Transverse colon (tissue), 4 donors: ENCODE measurements around the gene ZBTB20. TPM values are rescaled to one million over a fixed set of nuclear protein-coding genes. Genes with fewer than 3 reads are reported as not detected.

ENCODE experiments used
- DNase-seq: peaks from one replicate; pipeline ENCODE4 v3.0.0-alpha.2; 2019
- H3K27ac ChIP-seq, 4 donors: fragments of 200-600 bp; sonication (generic); 2 replicates each; pipeline ENCODE4 v1.5.1; 2016 to 2018; ENCODE audit warnings: inconsistent platforms in 4 of 4
- H3K27me3 ChIP-seq: fragments of 200-600 bp; sonication (generic); 2 replicates; pipeline ENCODE4 v1.5.1; 2017; ENCODE audit warnings: inconsistent platforms
- H3K36me3 ChIP-seq, 4 donors: fragments of 200-600 bp; sonication (generic); 2 replicates each; pipeline ENCODE4 v1.5.1; 2017 to 2019; ENCODE audit warnings: inconsistent platforms in 4 of 4
- H3K4me1 ChIP-seq, 4 donors: fragments of 200-600 bp; sonication (generic); 2 replicates each; pipeline ENCODE4 v1.5.1; 2017 to 2020; ENCODE audit warnings: inconsistent platforms in 4 of 4
- H3K4me3 ChIP-seq, 4 donors: fragments of 200-600 bp; sonication (generic); 1 replicate in 1 of 4; 2 replicates in 3 of 4; pipeline versions ENCODE4 v1.5.1 to v1.6.1; 2017 to 2019; ENCODE audit warnings: inconsistent platforms in 4 of 4
- H3K9me3 ChIP-seq, 2 donors: fragments of 200-600 bp; sonication (generic); 2 replicates each; pipeline ENCODE4 v1.5.1; 2017 to 2019; ENCODE audit warnings: inconsistent platforms in 2 of 2
- EP300 ChIP-seq: sonication (generic); formaldehyde crosslinking; IDR thresholded peaks from one replicate; pipeline ENCODE4 v1.6.1; 2017; ENCODE audit warnings: antibody characterized with exemption, low read depth
- POLR2A ChIP-seq: fragments of 450-650 bp; IDR thresholded peaks from one replicate; pipeline ENCODE4 v1.6.1; 2016; ENCODE audit warnings: antibody characterized with exemption, mild to moderate bottlenecking, moderate library complexity
- POLR2AphosphoS5 ChIP-seq, 3 donors: sonication (generic); formaldehyde crosslinking; IDR thresholded peaks; one replicate each; pipeline ENCODE4 v1.6.1; 2016; ENCODE audit warnings: antibody characterized with exemption in 3 of 3
- WGBS, 2 donors: methylation state at CpG; one replicate each; pipeline ENCODE4 v1.1.5; 2018; ENCODE audit warnings: low coverage in 1 of 2; 5-methylcytosine and 5-hydroxymethylcytosine counted together
- in situ Hi-C, 4 donors: fragments of 200-750 bp; cut with MboI; loops; one replicate each; pipeline versions ENCODE4 v1.15.0 to v1.15.1; 2017; ENCODE audit warnings: low sequenced_read_pairs in 3 of 4, low pct_ligation_motif_present in 1 of 4, low pct_unique_long_range_greater_than_20kb in 1 of 4
- intact Hi-C: fragments of 100-400 bp; cut with DNase I; formaldehyde crosslinking; loops from one replicate; pipeline ENCODE4 v1.15.1; 2023; ENCODE audit warnings: low total_unique reads
- total RNA-seq, 4 donors: library from RNA; depleted of rRNA; stranded (reverse); fragments of >200 nt; gene quantifications; one replicate each; pipeline ENCODE4 v1.1.0, GENCODE V29; 2016
- TF ChIP-seq, protein P1 (sequence below), 5 experiments: fragments of 200-600 bp in 3 of 5; fragments of 450-650 bp in 2 of 5; sonication (generic) in 3 of 5; IDR thresholded peaks; 1 replicate in 2 of 5; 2 replicates in 3 of 5; pipeline ENCODE4 v1.5.1; 2016 to 2017; ENCODE audit warnings: antibody characterized with exemption in 5 of 5, inconsistent platforms in 3 of 5, mild to moderate bottlenecking in 2 of 5, moderate library complexity in 1 of 5

ZBTB20 gene
- total RNA-seq, 4 donors from 2014 or later = 44.6 to 50.5 (median 46.4) TPM

DNA sequence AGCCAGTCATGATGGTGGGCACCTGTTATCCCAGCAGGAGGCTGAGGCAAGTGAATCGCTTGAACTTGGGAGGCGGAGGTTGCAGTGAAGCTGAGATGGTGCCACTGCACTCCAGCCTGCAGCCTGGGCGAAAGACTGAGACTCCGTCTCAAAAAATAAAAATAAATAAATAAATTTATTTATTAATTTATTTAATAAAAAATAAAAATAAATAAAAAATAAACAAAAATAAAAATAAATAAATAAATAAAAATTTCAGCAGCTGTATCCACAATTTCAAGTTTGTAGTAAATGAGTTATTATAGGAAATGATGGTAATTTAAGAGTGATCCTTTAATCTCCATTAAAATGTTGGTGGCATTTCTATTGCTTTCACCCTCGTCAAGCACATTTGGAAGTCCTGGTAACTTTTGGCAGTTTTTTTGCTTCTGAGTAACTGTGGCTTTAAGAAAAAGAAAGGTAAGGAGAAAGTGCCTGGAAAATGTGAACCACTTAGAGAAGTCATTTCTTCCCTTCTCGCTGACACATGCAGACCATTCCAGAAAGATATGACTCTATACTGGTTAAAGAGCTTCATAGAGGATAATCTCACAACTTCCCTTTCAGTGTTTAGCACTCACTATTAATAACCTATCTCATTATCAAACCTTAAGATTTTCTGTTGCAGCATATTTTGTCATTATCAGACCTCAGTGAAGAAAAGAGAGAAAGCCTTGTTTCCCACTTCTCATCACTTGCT is 556.6 kb downstream of the ZBTB20 start:
- TF ChIP-seq, protein P1, sequence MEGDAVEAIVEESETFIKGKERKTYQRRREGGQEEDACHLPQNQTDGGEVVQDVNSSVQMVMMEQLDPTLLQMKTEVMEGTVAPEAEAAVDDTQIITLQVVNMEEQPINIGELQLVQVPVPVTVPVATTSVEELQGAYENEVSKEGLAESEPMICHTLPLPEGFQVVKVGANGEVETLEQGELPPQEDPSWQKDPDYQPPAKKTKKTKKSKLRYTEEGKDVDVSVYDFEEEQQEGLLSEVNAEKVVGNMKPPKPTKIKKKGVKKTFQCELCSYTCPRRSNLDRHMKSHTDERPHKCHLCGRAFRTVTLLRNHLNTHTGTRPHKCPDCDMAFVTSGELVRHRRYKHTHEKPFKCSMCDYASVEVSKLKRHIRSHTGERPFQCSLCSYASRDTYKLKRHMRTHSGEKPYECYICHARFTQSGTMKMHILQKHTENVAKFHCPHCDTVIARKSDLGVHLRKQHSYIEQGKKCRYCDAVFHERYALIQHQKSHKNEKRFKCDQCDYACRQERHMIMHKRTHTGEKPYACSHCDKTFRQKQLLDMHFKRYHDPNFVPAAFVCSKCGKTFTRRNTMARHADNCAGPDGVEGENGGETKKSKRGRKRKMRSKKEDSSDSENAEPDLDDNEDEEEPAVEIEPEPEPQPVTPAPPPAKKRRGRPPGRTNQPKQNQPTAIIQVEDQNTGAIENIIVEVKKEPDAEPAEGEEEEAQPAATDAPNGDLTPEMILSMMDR (IDR thresholded peaks at IDR 0.05) = no peak
- no peak for TF ChIP-seq EP300
- TF ChIP-seq POLR2A = no peak
- no peak for TF ChIP-seq POLR2AphosphoS5 (IDR thresholded peaks at IDR 0.05)
- in situ Hi-C loops (no loop called here), intact Hi-C loops (no loop called here)
- Histone ChIP-seq H3K27ac (no peak overlapping the region), H3K9me3 (no peaks in the 10 kb centered on the region), H3K4me3 (no peak overlapping the region), H3K36me3 (no peaks in the 10 kb centered on the region), H3K4me1 (no peaks in the 10 kb centered on the region), H3K27me3 (no peaks in the 10 kb centered on the region)
- 83 to 91% methylated on average over 2 to 6 of the region's 6 CpGs for WGBS, 2 donors
- no peak for DNase-seq

DNA sequence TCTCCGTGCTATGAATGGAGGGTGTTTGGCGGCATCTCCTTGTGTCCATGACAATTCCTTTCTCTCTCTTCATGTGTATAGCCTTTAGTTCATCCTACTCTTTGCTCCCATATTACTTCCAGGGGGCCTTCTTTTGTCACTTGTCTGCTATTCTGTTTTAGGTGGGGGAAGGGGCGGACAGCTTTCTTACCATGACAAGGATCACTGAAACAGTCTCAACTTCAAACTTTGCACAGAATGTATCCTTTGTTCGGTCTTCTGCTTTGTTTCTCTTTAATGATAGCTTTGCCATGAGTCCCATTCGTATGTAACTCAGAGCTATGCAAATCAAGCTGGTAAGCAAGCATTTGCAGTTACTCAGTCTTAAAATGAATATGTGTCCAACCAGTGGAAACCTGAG is 559.1 kb downstream of the ZBTB20 start:
- H3K9me3 ChIP-seq = no peaks in the 10 kb centered on the region
- no peaks in the 10 kb centered on the region for H3K36me3 ChIP-seq
- TF ChIP-seq EP300 = no peak
- no peak for TF ChIP-seq POLR2AphosphoS5 (IDR thresholded peaks at IDR 0.05)
- TF ChIP-seq POLR2A = no peak
- TF ChIP-seq, protein P1 (IDR thresholded peaks at IDR 0.05) = no peak
- intact Hi-C loops (no loop called here), in situ Hi-C loops (no loop called here)
- no peaks in the 10 kb centered on the region for H3K4me1 ChIP-seq
- no peak overlapping the region for H3K27ac ChIP-seq
- DNase-seq = no peak
- H3K27me3 ChIP-seq = no peaks in the 10 kb centered on the region
- H3K4me3 ChIP-seq = no peak overlapping the region
- WGBS, 2 donors = 89% methylated on average over 4 to 5 of the region's 5 CpGs

DNA sequence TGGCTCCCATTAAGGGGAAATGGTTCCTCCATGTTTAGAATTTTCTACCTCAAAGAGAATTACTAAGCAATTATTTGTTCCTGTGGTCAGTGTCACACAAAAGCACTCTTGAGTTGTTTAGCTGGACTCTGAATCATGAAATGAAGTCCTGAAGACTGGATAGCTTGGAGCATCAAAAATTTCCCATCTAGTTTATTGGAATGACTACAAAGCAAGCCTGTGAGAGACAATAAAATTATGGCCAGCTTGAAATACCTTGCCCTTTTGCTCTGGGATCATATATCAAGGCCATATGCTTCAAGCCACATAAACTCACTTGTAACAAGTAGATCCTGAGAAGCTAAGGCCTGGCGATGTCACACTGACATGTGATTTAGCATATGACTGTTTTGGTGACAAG is 561.0 kb downstream of the ZBTB20 start:
- 80 to 90% methylated on average over 1 of the region's 1 CpG for WGBS, 2 donors
- no peak for TF ChIP-seq POLR2A
- TF ChIP-seq, protein P1 (IDR thresholded peaks at IDR 0.05) = no peak
- TF ChIP-seq POLR2AphosphoS5 (IDR thresholded peaks at IDR 0.05) = no peak
- no peak for TF ChIP-seq EP300
- in situ Hi-C loops (no loop called here), intact Hi-C loops (no loop called here)
- Histone ChIP-seq H3K4me3 (no peak overlapping the region), H3K9me3 (no peaks in the 10 kb centered on the region), H3K27me3 (no peaks in the 10 kb centered on the region), H3K36me3 (no peaks in the 10 kb centered on the region), H3K4me1 (no peaks in the 10 kb centered on the region), H3K27ac (no peak overlapping the region)
- DNase-seq = no peak

DNA sequence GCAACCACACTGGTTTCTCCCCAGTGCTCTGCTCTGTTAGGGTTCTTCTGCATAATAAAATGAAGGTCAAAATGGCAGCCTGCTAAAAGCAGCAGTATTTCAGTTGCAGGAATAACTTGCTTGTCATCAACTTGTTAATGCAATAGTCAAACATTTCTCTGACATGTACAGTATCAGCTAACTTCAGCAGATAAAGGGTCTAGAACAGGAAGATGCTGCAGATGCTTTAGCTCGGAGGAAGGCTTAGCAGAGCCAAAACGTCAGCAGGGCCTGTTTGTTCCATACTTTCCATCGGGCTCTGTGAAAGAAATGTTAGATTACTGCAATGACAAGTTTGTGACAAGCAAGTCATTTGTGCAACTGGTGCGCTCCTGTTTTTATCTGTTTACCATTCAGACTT is 561.4 kb downstream of the ZBTB20 start:
- H3K4me1 ChIP-seq = no peaks in the 10 kb centered on the region
- WGBS, 2 donors = 81 to 94% methylated on average over 4 of the region's 4 CpGs
- TF ChIP-seq POLR2A (no peak), EP300 (no peak), POLR2AphosphoS5 (IDR thresholded peaks at IDR 0.05) (no peak)
- TF ChIP-seq, protein P1 (IDR thresholded peaks at IDR 0.05) = no peak
- no peaks in the 10 kb centered on the region for H3K9me3 ChIP-seq
- H3K27ac ChIP-seq = no peak overlapping the region
- H3K36me3 ChIP-seq = no peaks in the 10 kb centered on the region
- in situ Hi-C loops = no loop called here
- DNase-seq = no peak
- H3K27me3 ChIP-seq = no peaks in the 10 kb centered on the region
- intact Hi-C loops = no loop called here
- H3K4me3 ChIP-seq = no peak overlapping the region
